ENCODE results near the gene DEGS1.

- no peak for TF ChIP-seq CTCF (conservative IDR thresholded peaks at IDR 0.05; ENCODE audit: low read depth, low read length)
- no peak for TF ChIP-seq POLR2A (IDR thresholded peaks at IDR 0.05; ENCODE audit: low read depth, low read length)
- no peak for TF ChIP-seq CHD1 (IDR thresholded peaks at IDR 0.05; ENCODE audit: low read depth, low read length)
- no peak for TF ChIP-seq CEBPB (IDR thresholded peaks at IDR 0.05; ENCODE audit: low read depth, low read length)
- TF ChIP-seq FOS (IDR thresholded peaks at IDR 0.05; ENCODE audit: low read depth, low read length): no peak
- TF ChIP-seq RAD21 (IDR thresholded peaks at IDR 0.05; ENCODE audit: low read length): no peak
- TF ChIP-seq RFX5 (IDR thresholded peaks at IDR 0.05; ENCODE audit: low read depth, low read length): no peak
- TF ChIP-seq SMC3 (IDR thresholded peaks at IDR 0.05; ENCODE audit: low read depth, low read length): no peak
- no peak for TF ChIP-seq MXI1 (IDR thresholded peaks at IDR 0.05; ENCODE audit: borderline replicate concordance, low read depth, low read length)
These were observed 9.2 kb downstream of the DEGS1 start for GRCh38 chr1:224192082-224192788.

Measured in IMR-90 (cell line).